Trophoblast cell (in vitro differentiated cells and primary cell): ENCODE results near the gene KCNAB1.

Experiments used
- DNase-seq, 2 donors: peaks; one replicate each; pipeline ENCODE4 v3.0.0-alpha.2; 2016
- H2AFZ ChIP-seq: 2 replicates; pipeline ENCODE4 v1.6.1; 2013; ENCODE audit warnings: low read length, moderate library complexity, mild to moderate bottlenecking; ENCODE audit not compliant: insufficient read depth, poor library complexity
- H2AK5ac ChIP-seq: 2 replicates; pipeline ENCODE4 v1.6.1; 2013; ENCODE audit warnings: mild to moderate bottlenecking, low read length
- H2BK120ac ChIP-seq: 2 replicates; pipeline ENCODE4 v1.6.1; 2013; ENCODE audit warnings: low read length, mild to moderate bottlenecking, moderate library complexity; ENCODE audit not compliant: insufficient read depth, poor library complexity
- H2BK12ac ChIP-seq: 2 replicates; pipeline ENCODE4 v1.6.1; 2013; ENCODE audit warnings: mild to moderate bottlenecking, low read length, moderate library complexity
- H2BK5ac ChIP-seq: 2 replicates; pipeline ENCODE4 v1.6.1; 2013; ENCODE audit warnings: low read length, low read depth, moderate library complexity, mild to moderate bottlenecking; ENCODE audit not compliant: poor library complexity
- H3K14ac ChIP-seq: 2 replicates; pipeline ENCODE4 v1.6.1; 2013; ENCODE audit warnings: mild to moderate bottlenecking, low read length
- H3K18ac ChIP-seq: 2 replicates; pipeline ENCODE4 v1.6.1; 2013; ENCODE audit warnings: mild to moderate bottlenecking, low read length
- H3K23ac ChIP-seq: 2 replicates; pipeline ENCODE4 v1.6.1; 2013; ENCODE audit warnings: low read length
- H3K27ac ChIP-seq: 2 replicates; pipeline ENCODE4 v1.5.1; 2013; ENCODE audit warnings: low read depth, mild to moderate bottlenecking, inconsistent platforms, low read length, moderate library complexity
- H3K27me3 ChIP-seq: 2 replicates; pipeline ENCODE4 v1.6.1; 2013; ENCODE audit warnings: inconsistent platforms, mild to moderate bottlenecking, low read length, moderate library complexity; ENCODE audit not compliant: insufficient read depth
- H3K36me3 ChIP-seq, 2 experiments: 1 replicate in 1 of 2; 2 replicates in 1 of 2; pipeline ENCODE4 v1.6.1; 2013; ENCODE audit warnings: low read length in 2 of 2, mild to moderate bottlenecking in 2 of 2, moderate library complexity in 1 of 2; ENCODE audit not compliant: insufficient read depth in 2 of 2, control insufficient read depth in 1 of 2
- H3K4ac ChIP-seq: 2 replicates; pipeline ENCODE4 v1.6.1; 2013; ENCODE audit warnings: low read depth, mild to moderate bottlenecking, low read length, moderate library complexity
- H3K4me1 ChIP-seq, 2 experiments: 1 replicate in 1 of 2; 2 replicates in 1 of 2; pipeline ENCODE4 v1.6.1; 2013; ENCODE audit warnings: low read length in 2 of 2, mild to moderate bottlenecking in 2 of 2, moderate library complexity in 1 of 2; ENCODE audit not compliant: insufficient read depth in 2 of 2, control insufficient read depth in 1 of 2
- H3K4me2 ChIP-seq: 2 replicates; pipeline ENCODE4 v1.6.1; 2013; ENCODE audit warnings: inconsistent platforms, mild to moderate bottlenecking, low read length, moderate library complexity
- H3K4me3 ChIP-seq: 2 replicates; pipeline ENCODE4 v1.5.1; 2013; ENCODE audit warnings: mild to moderate bottlenecking, low read depth, low read length, inconsistent platforms
- H3K79me1 ChIP-seq: one replicate; pipeline ENCODE4 v1.6.1; 2013; ENCODE audit warnings: low read length
- H3K79me2 ChIP-seq: 2 replicates; pipeline ENCODE4 v1.6.1; 2013; ENCODE audit warnings: low read length, mild to moderate bottlenecking; ENCODE audit not compliant: control insufficient read depth, insufficient read depth, poor library complexity
- H3K9ac ChIP-seq: 2 replicates; pipeline ENCODE4 v1.6.1; 2013; ENCODE audit warnings: mild to moderate bottlenecking, low read length
- H3K9me3 ChIP-seq: 2 replicates; pipeline ENCODE4 v1.6.1; 2013; ENCODE audit warnings: low read depth, mild to moderate bottlenecking, control low read depth, inconsistent platforms, low read length; ENCODE audit not compliant: insufficient read depth
- H4K12ac ChIP-seq: 2 replicates; pipeline ENCODE4 v1.6.1; 2013; ENCODE audit warnings: low read depth, mild to moderate bottlenecking, low read length, moderate library complexity
- H4K8ac ChIP-seq: 2 replicates; pipeline ENCODE4 v1.6.1; 2013; ENCODE audit warnings: low read depth, mild to moderate bottlenecking, low read length, moderate library complexity
- H4K91ac ChIP-seq: one replicate; pipeline ENCODE4 v1.6.1; 2013; ENCODE audit warnings: low read depth, mild to moderate bottlenecking, low read length, moderate library complexity
- WGBS: extraction: QIAGEN DNeasy Blood & Tissue Kit; methylation state at CpG from one replicate; pipeline ENCODE4 v1.1.7; 2013; ENCODE audit warnings: missing lambda C conversion rate; ENCODE audit not compliant: insufficient read length, insufficient coverage; ENCODE audit errors: extremely low coverage; 5-methylcytosine and 5-hydroxymethylcytosine counted together

KCNAB1 gene

DNA sequence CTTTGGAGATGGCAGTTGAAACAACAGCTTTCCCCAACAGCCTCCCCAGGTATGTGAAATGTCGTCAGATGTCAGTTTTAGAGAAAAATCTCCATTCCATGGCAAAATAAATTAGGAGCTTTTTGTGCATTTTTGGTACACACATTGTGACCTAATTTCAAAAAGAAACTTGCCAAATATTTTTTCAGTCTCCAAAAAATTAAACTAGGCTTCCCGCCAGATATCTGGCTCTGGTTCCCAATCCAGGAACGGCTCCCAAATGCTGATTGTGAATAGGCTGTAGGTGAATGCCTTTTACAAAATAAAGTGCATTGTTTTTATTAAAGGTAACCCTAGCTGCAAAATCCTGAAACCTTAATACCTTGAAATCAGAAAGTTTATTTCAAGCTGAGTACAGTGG is 10.9 kb downstream of the KCNAB1 start:
- no peak overlapping the region for H4K8ac ChIP-seq
- WGBS, result no CpG with 5 or more reads among the region's 3 CpGs
- no peak overlapping the region for H2BK120ac ChIP-seq
- no peak overlapping the region for H3K4me3 ChIP-seq
- no peak for DNase-seq
- no peak overlapping the region for H3K9ac ChIP-seq
- H3K79me2 ChIP-seq, result no peaks in the 10 kb centered on the region
- H4K12ac ChIP-seq, result no peak overlapping the region
- H2BK5ac ChIP-seq, result no peak overlapping the region
- no peak overlapping the region for H3K14ac ChIP-seq
- H3K27ac ChIP-seq, result no peak overlapping the region
- H2AK5ac ChIP-seq, result no peak overlapping the region
- no peaks in the 10 kb centered on the region for H3K9me3 ChIP-seq
- H4K91ac ChIP-seq, result no peak overlapping the region
- no peaks in the 10 kb centered on the region for H3K36me3 ChIP-seq
- no peaks in the 10 kb centered on the region for H3K79me1 ChIP-seq
- H3K4ac ChIP-seq, result no peak overlapping the region
- H3K18ac ChIP-seq, result no peak overlapping the region
- H3K4me2 ChIP-seq, result no peak overlapping the region
- no peak overlapping the region for H3K23ac ChIP-seq
- H3K27me3 ChIP-seq, result no peaks in the 10 kb centered on the region
- H3K4me1 ChIP-seq, result no peaks in the 10 kb centered on the region
- no peak overlapping the region for H2BK12ac ChIP-seq
- no peak overlapping the region for H2AFZ ChIP-seq

DNA sequence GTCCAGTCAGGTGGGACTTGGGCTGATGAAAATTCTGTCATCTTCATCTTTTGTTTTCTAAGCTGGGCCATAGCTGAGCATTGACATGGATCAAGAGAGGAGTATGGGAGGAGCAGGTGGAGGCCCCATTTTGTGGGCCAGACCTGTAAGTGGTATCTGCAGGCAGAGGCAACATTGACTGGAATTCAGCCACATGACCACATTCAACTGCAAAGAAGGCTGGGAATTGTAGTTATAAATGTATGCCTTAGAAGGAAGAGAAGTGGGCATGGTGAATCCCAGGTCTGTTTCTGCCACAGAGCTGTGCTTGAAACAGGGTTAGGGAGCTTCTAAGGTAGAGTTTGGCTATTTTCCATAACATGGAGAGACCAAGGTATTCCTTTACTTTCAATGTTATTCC is 11.4 kb downstream of the KCNAB1 start:
- no peak overlapping the region for H2AK5ac ChIP-seq
- no peak overlapping the region for H2AFZ ChIP-seq
- no peak overlapping the region for H2BK5ac ChIP-seq
- H3K27me3 ChIP-seq, result no peaks in the 10 kb centered on the region
- no peak overlapping the region for H2BK120ac ChIP-seq
- H3K9ac ChIP-seq, result no peak overlapping the region
- no peak overlapping the region for H3K4me2 ChIP-seq
- H3K4me1 ChIP-seq, result no peaks in the 10 kb centered on the region
- no peaks in the 10 kb centered on the region for H3K36me3 ChIP-seq
- no peak overlapping the region for H3K4me3 ChIP-seq
- H3K4ac ChIP-seq, result no peak overlapping the region
- H3K79me2 ChIP-seq, result no peaks in the 10 kb centered on the region
- H4K8ac ChIP-seq, result no peak overlapping the region
- H4K12ac ChIP-seq, result no peak overlapping the region
- H3K79me1 ChIP-seq, result no peaks in the 10 kb centered on the region
- DNase-seq, result no peak
- H4K91ac ChIP-seq, result no peak overlapping the region
- H3K14ac ChIP-seq, result no peak overlapping the region
- H3K27ac ChIP-seq, result no peak overlapping the region
- H2BK12ac ChIP-seq, result no peak overlapping the region
- H3K18ac ChIP-seq, result no peak overlapping the region
- H3K9me3 ChIP-seq, result no peaks in the 10 kb centered on the region
- H3K23ac ChIP-seq, result no peak overlapping the region

DNA sequence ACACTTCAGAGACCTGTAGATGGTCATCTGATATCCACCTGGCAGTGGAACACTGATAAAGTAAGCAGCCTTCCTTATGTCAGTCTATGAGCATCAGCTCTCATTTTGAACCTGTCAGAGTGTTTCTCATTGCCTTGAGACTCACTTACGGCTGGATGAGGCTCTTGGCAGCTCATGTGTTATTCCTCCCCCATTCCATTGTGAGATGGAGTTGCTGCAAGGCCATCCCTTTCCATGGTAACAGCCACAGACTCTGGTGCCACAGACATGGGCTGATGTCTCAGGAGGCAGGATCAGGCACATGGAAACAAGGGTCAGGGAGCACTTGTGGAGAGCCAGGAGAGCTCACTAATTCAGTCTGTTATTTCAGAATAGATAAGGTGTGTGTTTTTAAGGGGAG is 11.9 kb downstream of the KCNAB1 start:
- Histone ChIP-seq H3K4ac (no peak overlapping the region), H4K91ac (no peak overlapping the region), H3K18ac (no peak overlapping the region), H3K4me2 (no peak overlapping the region), H3K14ac (no peak overlapping the region), H2BK12ac (no peak overlapping the region), H4K12ac (no peak overlapping the region), H3K9ac (no peak overlapping the region), H3K79me1 (no peaks in the 10 kb centered on the region), H3K27me3 (no peaks in the 10 kb centered on the region), H2AFZ (no peak overlapping the region), H2BK5ac (no peak overlapping the region), H3K79me2 (no peaks in the 10 kb centered on the region), H3K23ac (no peak overlapping the region), H3K27ac (no peak overlapping the region), H3K4me3 (no peak overlapping the region), H2BK120ac (no peak overlapping the region), H3K4me1 (no peaks in the 10 kb centered on the region), H4K8ac (no peak overlapping the region), H3K36me3 (no peaks in the 10 kb centered on the region), H3K9me3 (no peaks in the 10 kb centered on the region), H2AK5ac (no peak overlapping the region)
- WGBS, result no CpG with 5 or more reads among the region's 1 CpG
- no peak for DNase-seq

DNA sequence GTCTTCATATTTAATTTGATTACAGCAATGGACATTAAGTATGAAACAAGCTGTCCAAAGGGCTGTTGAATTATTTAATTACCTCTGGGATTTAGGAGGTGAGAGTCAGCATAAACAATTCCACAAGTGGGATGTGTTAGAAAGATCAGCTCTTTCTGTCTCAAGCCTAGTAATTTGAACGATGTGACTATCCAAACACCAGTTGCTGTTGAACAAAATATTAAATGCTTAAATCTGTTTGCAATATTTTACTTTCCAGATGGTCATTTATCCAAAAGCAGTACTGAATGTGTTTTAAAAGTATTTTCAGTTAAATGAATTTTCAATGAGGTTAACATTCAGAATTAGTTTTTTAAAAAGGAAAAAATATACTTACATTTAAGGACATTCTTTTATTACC is 12.7 kb downstream of the KCNAB1 start:
- no peak overlapping the region for H3K4me3 ChIP-seq
- no peaks in the 10 kb centered on the region for H3K27me3 ChIP-seq
- no peaks in the 10 kb centered on the region for H3K79me1 ChIP-seq
- no peaks in the 10 kb centered on the region for H3K79me2 ChIP-seq
- H3K9ac ChIP-seq, result no peak overlapping the region
- no peak overlapping the region for H2BK120ac ChIP-seq
- H3K4me2 ChIP-seq, result no peak overlapping the region
- no peak overlapping the region for H2AK5ac ChIP-seq
- no peak overlapping the region for H4K12ac ChIP-seq
- no peaks in the 10 kb centered on the region for H3K4me1 ChIP-seq
- H3K9me3 ChIP-seq, result no peaks in the 10 kb centered on the region
- no peak overlapping the region for H2AFZ ChIP-seq
- no CpG with 5 or more reads among the region's 1 CpG for WGBS
- no peak overlapping the region for H3K23ac ChIP-seq
- H3K18ac ChIP-seq, result no peak overlapping the region
- H2BK12ac ChIP-seq, result no peak overlapping the region
- no peak overlapping the region for H3K27ac ChIP-seq
- no peak overlapping the region for H3K14ac ChIP-seq
- no peaks in the 10 kb centered on the region for H3K36me3 ChIP-seq
- DNase-seq, result no peak
- H4K8ac ChIP-seq, result no peak overlapping the region
- H2BK5ac ChIP-seq, result no peak overlapping the region
- H3K4ac ChIP-seq, result no peak overlapping the region
- H4K91ac ChIP-seq, result no peak overlapping the region
